Measurements from ENCODE around the gene RAMP3. TPM values are rescaled to one million over a fixed set of nuclear protein-coding genes. Genes with fewer than 3 reads are reported as not detected.

RAMP3 gene
- total RNA-seq, 1 experiment from 2014 or later: not detected

DNA sequence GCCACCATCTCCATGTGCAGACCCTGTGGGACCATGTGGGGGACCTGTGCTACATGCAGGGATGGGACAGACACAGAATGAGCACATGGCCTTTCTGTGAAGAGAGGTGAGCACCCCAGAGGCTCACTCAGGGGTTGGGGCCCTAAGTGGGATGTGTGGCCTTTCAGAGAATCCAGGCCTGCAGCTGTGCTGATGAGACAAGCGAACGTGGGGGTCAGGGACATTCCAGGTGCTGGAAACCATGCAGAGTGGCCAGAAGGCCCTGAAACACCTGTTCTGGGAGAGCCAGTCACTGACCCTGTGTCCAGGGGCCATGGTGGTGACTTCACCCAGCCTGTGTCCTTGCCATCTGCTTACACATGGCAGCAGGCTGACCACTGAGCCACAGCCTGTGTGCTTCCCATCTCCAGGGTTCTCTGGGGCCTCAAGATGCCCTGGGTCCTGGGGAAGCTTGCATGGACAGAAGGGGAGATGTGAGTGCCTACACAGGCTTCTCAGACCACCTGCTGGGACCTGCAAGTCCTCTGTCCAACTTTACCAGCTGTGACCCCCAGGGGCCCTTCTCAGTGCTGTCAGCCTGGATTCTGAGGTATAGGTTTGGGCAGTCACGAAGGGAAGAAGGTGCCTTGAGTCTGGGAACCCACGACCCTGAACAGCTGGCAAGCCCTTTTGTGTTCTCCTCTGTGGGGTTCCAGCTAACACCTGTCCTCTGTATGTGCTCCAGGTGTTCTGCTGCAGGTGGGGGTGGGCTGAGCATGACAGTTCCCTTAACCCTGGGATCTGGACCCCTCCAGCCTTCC lies 17.6 kb downstream of the RAMP3 start:
- in situ Hi-C loops (cut with HindIII; ENCODE audit: low sequenced_read_pairs): no loop called here
- DNase-seq (ENCODE audit: low spot score): no peak

DNA sequence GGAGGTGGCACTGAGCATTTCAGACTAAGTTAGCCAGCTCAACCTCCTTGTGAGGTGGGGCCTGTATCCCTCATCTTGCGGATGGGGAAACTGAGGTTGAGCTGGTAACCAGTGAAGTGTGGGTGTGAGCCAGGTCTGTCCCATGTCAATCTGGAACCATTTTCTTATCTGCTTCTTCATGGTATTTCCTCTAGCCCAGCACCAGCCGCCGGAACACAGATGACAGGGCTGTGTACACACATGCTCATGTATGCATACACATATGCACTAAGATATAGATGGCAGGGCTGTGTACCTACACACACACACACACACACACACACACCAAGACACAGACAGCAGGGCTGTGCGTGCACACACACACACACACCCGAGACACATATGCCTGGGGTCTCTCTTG lies 18.5 kb downstream of the RAMP3 start:
- in situ Hi-C loops (cut with HindIII; ENCODE audit: low sequenced_read_pairs): no loop called here
- no peak for DNase-seq (ENCODE audit: low spot score)

DNA sequence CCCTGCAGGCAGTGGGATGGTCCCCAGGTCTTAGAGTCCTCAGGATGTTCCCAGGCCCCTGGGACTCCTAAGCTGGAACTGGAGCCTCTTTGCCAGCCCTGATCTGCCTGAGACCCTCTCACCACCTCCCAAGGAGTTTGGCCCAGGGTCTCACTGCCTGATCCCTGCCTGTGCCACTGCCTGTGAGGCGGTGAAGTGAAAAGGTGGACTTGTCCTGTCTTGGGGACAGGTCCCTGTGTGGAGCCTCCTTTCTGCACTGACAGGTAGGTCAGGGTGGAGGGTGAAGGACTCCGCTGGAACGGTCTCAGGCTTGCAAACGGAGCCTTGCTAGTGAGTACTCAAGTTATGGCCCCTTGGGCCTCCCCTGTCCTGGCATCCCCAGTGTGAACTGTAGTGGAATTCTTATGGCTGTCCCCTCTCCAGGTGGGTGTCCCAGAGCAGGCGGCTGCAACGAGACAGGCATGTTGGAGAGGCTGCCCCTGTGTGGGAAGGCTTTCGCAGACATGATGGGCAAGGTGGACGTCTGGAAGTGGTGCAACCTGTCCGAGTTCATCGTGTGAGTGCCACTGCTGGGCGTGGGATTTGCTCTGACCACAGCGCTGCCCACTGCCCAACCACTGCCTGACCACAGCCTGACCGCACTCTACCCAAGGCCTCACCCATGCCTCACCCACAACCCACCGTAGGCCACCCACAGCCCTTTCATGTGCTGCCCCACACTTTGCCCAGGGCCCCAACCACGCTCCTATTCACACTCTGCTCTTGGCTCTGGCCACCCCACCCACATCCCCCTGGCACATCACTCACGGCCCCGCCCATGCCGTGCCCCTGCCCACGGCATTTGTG lies 19.5 kb downstream of the RAMP3 start:
- in situ Hi-C loops (cut with HindIII; ENCODE audit: low sequenced_read_pairs): no loop called here
- no peak for DNase-seq (ENCODE audit: low spot score)

DNA sequence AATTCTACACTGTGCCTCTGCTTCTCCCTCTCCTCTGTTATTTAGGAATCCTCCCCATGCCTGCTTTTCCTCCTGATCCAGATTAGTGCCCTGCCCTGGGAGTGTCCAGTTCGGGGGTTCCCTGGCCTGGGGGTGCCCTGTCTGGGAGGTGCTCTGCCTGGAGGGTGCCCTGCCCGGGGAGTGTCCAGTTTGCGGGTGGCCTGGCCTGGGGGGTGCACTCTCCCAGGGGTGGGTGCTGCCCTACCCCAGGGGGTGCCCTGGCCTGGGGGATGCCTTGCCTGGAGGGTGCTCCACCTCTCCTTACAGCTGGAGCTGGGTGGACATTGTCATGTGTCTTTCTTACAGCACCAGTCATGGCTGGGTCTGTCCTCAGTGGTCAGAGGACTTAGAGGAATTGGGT lies 20.2 kb downstream of the RAMP3 start:
- no peak for DNase-seq (ENCODE audit: low spot score)
- in situ Hi-C loops (cut with HindIII; ENCODE audit: low sequenced_read_pairs): no loop called here

DNA sequence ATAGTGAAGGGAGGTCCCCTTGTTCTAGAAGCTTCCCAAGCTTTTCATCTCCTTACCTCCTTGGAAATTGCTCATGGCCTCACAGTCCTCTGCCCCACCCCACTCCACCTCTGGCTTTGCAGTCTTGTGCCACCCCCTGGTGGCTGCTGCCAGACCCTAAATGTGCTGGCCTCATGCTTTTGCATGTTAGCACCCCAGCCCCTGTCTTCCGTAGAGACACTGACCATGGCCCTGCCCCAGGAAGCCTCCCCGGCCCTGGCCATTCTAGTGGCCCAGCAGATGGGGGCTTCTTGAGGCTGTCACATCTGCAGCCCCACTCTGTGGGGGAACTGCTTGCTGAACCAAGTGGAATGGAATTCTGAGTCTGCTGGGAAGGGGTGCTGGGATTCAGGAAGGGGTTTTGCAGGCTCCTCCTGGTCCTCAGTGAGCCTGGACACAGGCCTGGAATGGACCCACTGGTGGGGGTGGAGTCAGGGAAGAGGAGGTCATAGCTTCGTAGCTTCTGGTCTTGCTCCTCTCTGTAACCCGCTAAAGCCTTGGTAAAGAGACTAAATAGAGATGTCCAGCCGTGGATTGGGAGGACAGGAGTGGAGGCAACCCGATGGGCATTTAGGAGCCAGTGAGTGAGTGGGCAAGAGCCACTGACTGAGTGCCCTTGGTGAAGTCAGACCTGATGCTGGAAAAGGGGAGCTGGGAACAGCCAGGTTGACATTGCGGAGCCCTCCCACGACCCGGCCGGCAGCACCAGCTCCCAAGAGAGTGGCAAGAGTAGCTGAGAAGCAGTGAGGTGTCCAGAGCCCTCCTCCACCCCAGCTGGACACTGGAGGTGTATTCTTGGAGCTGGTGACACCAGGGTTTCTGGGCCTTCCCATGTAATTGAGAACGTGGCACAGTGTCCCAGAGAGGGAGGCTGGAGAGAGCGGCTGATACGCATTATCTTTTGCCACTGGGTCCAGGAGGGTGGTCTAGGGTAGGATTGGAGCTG lies 20.9 kb downstream of the RAMP3 start:
- in situ Hi-C loops (cut with HindIII; ENCODE audit: low sequenced_read_pairs): no loop called here
- DNase-seq (ENCODE audit: low spot score): no peak

DNA sequence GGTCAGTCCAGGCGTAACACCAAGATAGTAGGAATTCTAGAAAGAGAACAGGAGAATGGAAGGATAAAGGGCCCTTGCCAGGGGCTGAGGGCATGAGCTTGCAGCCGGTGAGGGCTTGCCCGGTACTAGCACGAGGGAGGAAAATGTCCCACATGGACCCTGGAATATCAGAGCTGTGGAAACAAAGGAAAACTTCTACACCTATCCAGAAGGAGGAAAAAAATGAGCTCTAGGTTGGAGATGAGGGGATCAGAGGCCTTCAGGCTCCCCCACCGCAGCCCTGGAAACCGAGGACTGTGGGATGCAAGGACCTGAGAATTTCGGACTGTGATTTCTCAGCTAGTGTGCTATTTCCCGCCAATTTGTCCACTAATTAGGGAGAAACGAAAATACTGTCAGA lies 22.1 kb downstream of the RAMP3 start:
- no peak for DNase-seq (ENCODE audit: low spot score)
- in situ Hi-C loops (cut with HindIII; ENCODE audit: low sequenced_read_pairs): no loop called here

DNA sequence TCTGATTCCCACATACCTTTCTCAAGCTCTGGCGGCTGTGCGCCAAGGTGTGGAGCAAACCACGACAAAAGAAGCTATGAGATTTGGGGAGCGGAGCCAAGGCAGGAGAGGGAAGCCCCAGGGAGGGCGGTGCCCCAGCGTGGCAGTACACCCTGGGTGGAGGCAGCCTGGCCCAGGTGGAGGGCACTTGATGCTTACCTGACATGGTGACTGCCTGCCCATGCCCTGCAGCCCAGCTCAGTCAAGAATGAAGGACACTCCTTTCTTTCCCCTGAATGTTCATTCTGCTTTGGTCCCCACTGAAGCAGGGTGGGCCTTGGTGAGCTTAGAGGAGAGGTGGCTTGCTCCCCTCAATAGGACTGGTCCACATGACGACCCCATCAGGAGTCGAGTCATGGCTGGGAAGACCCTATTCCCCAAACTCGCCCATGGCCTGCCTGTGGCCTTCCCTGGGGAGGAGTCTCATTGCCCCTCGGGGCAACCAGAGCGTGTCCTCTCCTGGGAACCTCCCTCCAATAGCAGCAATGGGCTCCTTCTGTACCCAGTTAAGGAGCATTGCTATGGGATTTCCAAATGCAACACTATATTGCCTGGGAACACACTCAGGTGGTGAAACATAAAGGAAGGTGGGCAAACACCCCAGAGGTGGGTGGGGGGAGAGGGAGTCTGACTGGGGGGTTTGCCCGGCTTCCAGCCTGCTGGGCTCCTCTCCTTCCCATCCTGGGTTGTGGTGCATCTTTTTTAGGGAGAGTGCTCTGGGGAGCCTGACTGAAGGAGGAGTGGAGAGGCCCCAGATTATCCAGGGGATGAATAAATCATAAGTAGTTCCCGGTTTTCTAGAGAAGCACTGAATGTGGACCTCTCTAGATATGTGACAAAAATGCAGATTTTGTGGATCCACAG lies 22.7 kb downstream of the RAMP3 start:
- in situ Hi-C loops (cut with HindIII; ENCODE audit: low sequenced_read_pairs): no loop called here

DNA sequence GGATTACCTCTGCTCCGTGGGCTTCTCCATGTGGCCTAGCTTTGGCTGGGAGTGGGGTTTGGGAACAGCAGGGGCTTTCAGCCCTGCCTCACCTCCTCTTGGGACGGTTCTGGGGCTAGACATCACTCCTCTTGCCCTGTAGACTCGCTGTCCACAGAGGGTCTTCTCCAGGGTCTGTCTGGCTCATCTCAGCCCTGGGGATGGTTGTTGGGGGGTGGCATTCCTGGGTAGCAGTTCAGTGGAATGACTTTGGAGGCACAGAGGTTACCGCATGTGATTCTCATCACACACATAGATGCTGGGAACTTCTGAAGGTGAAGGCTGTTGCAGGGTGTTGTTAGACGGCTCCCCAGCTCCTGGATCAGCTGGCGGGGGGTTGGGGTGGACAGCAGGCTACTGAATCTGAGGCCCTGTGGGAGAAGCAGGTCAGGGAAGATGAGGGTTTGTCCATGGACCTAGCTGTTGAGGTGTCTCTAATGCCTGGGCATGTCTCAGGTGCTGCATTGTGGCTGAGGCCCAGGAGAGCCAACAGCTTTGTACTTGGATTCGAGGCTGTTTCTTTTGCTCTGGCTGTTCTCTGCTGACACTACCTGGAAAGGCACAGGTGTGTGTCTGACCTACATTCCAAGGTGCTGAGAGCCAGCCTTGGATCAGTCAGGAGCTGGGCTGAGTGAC lies 23.8 kb downstream of the RAMP3 start:
- DNase-seq (ENCODE audit: low spot score): no peak
- in situ Hi-C loops (cut with HindIII; ENCODE audit: low sequenced_read_pairs): no loop called here

More for the DNA sequence above, 22.7 kb downstream of the RAMP3 start:
- no peak for DNase-seq (ENCODE audit: low spot score)

DNA sequence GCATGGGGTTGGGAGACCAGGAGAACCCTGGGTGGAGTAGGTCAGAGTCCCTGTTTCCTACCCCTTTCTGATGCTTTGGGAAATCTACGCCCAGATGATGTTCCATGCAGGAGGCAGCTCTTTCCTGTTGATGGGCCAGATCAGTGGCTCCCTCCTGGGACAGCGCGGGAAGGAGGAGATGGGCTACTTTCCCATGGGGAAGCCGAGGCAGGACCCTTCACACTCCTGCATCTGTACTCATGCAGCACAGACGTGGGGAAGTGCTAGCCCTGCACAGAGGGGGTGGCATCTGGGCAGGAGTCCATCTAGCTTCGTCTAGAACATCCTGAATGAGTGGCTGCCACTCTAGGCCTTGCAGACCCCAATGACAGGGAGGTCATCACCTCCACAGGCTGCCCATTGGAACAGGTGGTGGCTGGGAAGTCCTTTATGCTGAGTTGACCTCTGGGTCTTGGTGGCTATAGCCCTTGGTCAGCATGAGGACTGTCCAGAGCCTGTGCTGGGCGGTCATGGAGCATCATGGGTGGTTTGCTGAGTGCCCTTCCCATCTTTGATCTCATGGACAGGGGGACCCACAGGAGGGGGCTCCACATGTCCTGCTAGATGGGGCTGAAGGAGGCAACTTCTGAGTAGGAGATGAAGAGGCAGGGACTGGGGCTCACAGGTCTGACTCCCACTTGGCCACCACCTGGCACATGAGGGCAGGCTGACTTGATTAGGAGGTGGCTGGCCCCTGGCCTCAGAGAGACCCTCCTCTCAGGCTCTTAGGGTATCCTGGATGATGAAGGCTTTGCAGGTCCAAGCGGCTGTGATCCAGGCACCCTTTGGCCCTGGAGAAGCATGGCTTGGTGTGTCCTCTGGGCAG lies 24.6 kb downstream of the RAMP3 start:
- no peak for DNase-seq (ENCODE audit: low spot score)
- in situ Hi-C loops (cut with HindIII; ENCODE audit: low sequenced_read_pairs): no loop called here

DNA sequence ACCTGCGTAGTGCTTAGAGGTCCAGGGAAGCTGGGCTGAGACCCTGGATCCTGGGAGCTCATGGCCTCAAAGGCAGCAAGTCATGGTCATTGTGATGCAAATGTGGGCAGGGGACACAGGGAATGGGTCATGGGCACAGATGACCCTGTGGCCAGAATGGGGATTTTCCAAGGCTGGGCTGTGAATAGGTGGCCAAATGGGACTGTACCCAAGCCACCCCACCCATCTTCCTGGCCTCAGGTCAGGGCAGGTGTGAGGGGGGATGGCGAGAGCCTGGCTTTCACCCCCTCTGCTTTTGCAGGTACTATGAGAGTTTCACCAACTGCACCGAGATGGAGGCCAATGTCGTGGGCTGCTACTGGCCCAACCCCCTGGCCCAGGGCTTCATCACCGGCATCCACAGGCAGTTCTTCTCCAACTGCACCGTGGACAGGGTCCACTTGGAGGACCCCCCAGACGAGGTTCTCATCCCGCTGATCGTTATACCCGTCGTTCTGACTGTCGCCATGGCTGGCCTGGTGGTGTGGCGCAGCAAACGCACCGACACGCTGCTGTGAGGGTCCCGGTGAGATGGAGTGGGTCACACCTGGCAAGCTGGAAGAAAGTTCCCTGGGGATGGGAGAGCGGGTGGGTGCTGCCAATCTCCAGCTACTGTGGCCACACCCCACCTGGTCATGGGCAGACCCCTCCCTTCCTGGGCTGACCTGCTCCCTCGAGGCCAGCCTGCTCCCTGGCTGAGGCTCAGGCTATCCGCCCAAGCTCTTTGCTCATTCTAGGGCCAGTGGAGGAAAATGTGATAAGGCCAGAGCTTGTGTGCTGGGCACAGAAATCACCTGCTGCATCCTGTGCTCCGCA lies 25.5 kb downstream of the RAMP3 start:
- DNase-seq (ENCODE audit: low spot score): no peak
- in situ Hi-C loops (cut with HindIII; ENCODE audit: low sequenced_read_pairs): no loop called here

DNA sequence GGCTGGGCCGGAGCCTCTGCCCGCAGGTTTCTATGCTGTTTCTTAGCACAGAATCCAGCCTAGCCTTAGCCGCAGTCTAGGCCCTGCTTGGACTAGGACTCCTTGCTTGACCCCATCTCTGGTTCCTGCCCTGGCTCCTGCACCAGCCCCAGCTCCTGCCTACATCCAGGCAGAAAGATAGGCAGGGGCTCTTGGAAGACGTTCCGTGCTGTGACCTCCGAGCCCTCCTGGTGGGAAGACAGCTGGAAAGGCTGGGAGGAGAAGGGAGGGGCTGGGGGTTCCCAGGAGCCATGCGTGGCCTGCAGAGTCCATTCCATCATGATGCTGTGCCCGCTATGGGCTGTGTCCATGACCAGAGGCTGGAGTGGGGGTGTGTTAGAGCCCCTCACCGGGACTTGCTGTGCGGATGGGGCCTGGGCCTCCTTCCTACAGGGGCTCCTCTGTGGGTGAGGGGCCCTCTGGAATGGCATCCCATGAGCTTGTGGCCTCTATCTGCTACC lies 26.2 kb downstream of the RAMP3 start:
- no peak for DNase-seq (ENCODE audit: low spot score)
- in situ Hi-C loops (cut with HindIII; ENCODE audit: low sequenced_read_pairs): no loop called here

DNA sequence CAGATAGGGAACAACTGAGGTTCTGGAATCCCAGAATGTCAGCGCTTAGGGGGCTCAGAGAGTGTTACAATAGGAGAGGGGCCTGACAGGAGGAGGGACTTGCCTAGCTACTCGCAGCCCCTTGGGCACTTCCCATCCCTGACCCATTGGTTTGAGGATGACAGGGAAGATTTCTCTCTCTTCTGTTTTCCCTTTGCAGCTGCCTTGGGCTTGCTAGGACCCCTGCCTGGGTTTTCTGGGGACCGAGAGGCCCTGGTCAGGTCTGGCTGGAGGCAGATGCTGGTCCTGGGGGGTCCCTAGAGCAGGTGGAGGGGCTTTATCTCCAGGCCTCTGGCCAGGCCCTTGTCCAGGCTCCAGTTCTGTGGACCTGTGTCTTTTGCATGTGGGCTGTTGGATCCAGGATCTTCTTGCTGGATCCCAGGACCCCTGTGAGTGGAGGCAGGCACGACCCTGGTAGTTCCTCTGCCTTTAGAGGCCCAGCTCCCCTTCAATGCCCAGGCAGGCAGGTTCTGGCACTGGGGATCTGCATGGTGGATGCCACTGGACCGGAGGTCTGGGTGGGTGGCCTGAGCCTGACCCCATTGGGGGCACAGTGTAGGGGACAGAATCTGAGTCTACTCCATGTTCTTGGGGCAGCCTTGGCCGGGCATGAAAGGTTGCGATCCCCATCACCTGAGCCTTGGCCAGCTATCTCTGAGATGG lies 26.9 kb downstream of the RAMP3 start:
- in situ Hi-C loops (cut with HindIII; ENCODE audit: low sequenced_read_pairs): no loop called here
- DNase-seq (ENCODE audit: low spot score): no peak

DNA sequence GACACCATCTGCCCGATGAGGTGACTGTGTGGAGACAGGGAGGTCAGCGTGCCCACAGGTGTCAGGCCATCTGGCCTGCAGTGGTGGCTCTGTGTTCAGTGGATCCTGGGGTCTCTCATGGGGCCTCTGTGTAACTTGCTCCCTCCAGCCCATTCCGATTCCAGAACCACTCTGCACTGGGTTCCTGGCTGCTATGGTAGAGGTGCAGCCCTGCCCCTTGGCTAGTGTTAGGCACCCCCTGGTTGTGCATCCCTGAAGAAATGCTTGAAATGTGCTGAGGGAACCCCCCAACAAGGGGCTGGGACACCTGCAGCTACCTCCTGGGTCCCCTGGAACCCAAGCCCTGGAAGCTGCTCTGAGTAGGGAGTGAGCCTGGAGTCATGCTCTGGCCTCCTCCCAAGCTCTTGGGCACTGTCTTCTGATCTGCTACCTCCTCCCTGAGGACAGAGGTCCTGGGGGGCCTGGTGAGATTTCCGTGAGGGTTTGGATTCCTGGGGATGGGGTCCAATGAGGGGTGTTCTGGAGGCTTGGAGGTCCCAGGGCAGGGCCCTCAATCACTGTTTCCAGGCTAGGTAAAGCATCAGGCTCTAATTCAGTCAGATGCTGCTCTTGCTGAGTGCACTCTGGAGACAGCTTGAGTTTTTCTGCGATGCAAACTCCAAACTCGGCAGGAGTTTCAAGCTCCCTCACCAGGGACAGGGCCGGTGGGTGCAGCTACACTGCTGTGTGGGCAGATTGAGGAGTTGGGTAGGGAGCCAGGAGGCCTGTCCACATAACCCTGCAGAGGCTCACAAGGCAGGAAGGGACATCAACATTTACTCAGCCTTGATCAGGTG lies 27.7 kb downstream of the RAMP3 start:
- DNase-seq (ENCODE audit: low spot score): no peak
- in situ Hi-C loops (cut with HindIII; ENCODE audit: low sequenced_read_pairs): no loop called here

DNA sequence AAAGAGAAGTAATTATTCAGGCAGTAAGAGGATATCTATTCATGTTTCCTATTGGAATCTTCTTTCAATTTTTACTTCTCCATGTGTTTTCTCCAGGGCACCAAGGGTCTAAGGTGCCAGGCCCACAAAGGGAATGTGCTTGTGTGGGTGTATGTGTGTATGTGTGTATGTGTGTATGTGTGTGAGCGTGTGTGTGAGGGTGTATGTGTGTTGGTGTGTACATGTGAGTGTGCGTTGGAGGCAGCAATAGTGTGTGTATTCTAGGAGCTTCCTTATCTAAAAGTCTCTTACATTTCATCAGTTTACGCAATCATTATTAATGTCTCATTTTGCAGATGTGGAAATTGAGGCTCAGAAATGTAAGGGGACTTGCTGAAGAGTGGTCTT lies 28.3 kb downstream of the RAMP3 start:
- no peak for DNase-seq (ENCODE audit: low spot score)
- in situ Hi-C loops (cut with HindIII; ENCODE audit: low sequenced_read_pairs): no loop called here
